Chondrocyte (in vitro differentiated cells): ENCODE measurements around the gene DRGX. TPM values are rescaled to one million over a fixed set of nuclear protein-coding genes. Genes with fewer than 3 reads are reported as not detected.

Source experiments
- DNase-seq: peaks from one replicate; pipeline ENCODE4 v3.0.0; 2021; ENCODE audit warnings: mixed read lengths, low spot score
- H3K27ac Mint-ChIP-seq: one replicate; pipeline ENCODE4 v1.8.0; 2021; ENCODE audit warnings: mild to moderate bottlenecking, moderate library complexity, mixed read lengths; ENCODE audit not compliant: unreplicated experiment
- H3K27me3 Mint-ChIP-seq: 2 replicates; pipeline ENCODE4 v1.8.0; 2021; ENCODE audit warnings: low read depth, mixed read lengths
- H3K36me3 Mint-ChIP-seq: 2 replicates; pipeline ENCODE4 v1.8.0; 2021; ENCODE audit warnings: low read depth, mixed read lengths
- H3K4me1 Mint-ChIP-seq: 2 replicates; pipeline ENCODE4 v1.8.0; 2021; ENCODE audit warnings: low read depth, mild to moderate bottlenecking, mixed read lengths
- H3K4me3 Mint-ChIP-seq: one replicate; pipeline ENCODE4 v1.8.0; 2021; ENCODE audit warnings: mild to moderate bottlenecking, moderate library complexity, mixed read lengths; ENCODE audit not compliant: unreplicated experiment
- H3K9me3 Mint-ChIP-seq: 2 replicates; pipeline ENCODE4 v1.8.0; 2021; ENCODE audit warnings: low read depth, mixed read lengths
- total RNA-seq: library from RNA; stranded (reverse); gene quantifications from 3 replicates; pipeline ENCODE4 v1.2.1, GENCODE V29; 2021
- TF ChIP-seq, protein P1 (sequence below): fragments of 200-600 bp; sonication (generic); IDR thresholded peaks from 2 replicates; pipeline ENCODE4 v1.5.0; 2021; ENCODE audit warnings: antibody characterized with exemption, mild to moderate bottlenecking, moderate library complexity

Gene DRGX
- total RNA-seq, 1 donor from 2014 or later = not detected

DNA sequence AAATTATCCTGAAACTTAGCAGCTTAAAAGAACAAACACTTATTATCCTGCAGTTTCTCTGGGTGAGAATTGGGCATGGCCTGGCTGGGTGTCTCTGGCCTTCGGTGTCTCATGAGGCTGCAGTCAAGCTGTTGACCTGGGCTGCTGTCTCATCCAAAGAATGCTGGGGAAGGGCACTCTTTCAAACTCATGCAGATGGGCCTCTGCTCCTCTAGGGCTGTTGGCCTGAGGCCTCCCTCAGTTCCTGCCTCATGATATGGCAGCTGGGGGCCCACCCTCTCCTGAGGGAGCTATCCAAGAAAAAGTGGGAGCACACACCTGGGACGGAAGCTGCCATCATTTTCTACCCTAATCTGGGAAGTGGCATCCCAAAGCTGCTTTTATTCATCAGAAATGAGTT, 43.6 kb downstream of the DRGX start:
- no peak overlapping the region for H3K4me3 Mint-ChIP-seq
- TF ChIP-seq, protein P1, sequence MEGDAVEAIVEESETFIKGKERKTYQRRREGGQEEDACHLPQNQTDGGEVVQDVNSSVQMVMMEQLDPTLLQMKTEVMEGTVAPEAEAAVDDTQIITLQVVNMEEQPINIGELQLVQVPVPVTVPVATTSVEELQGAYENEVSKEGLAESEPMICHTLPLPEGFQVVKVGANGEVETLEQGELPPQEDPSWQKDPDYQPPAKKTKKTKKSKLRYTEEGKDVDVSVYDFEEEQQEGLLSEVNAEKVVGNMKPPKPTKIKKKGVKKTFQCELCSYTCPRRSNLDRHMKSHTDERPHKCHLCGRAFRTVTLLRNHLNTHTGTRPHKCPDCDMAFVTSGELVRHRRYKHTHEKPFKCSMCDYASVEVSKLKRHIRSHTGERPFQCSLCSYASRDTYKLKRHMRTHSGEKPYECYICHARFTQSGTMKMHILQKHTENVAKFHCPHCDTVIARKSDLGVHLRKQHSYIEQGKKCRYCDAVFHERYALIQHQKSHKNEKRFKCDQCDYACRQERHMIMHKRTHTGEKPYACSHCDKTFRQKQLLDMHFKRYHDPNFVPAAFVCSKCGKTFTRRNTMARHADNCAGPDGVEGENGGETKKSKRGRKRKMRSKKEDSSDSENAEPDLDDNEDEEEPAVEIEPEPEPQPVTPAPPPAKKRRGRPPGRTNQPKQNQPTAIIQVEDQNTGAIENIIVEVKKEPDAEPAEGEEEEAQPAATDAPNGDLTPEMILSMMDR = no peak
- DNase-seq = no peak
- no peaks in the 10 kb centered on the region for H3K36me3 Mint-ChIP-seq
- no peaks in the 10 kb centered on the region for H3K4me1 Mint-ChIP-seq
- H3K27ac Mint-ChIP-seq = no peak overlapping the region
- H3K9me3 Mint-ChIP-seq = peaks cover 12% of the 10 kb centered on the region
- H3K27me3 Mint-ChIP-seq = no peaks in the 10 kb centered on the region

DNA sequence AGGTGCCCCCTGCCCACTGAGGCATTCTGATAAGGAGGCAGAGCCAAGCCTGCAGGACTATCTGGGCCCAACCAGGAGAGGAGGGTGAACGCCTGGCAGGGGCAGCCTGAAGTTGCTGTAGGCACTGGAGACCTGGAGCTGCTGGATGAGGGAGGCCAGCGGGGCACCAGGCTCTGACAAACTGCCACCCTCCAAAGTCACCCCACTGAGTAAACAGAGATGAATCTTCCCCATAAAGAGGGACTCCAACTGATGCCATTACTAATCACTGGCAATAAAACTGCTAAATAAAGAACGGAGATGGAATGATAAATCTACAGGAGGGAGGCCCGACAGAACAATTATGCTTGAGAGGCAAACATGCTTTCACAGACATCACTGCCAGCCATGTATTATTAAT, 44.2 kb downstream of the DRGX start:
- Mint-ChIP-seq H3K36me3 (no peaks in the 10 kb centered on the region), H3K27ac (no peak overlapping the region), H3K4me3 (no peak overlapping the region), H3K9me3 (peaks cover 9% of the 10 kb centered on the region), H3K27me3 (no peaks in the 10 kb centered on the region), H3K4me1 (no peaks in the 10 kb centered on the region)
- no peak for DNase-seq
- TF ChIP-seq, protein P1 = no peak

DNA sequence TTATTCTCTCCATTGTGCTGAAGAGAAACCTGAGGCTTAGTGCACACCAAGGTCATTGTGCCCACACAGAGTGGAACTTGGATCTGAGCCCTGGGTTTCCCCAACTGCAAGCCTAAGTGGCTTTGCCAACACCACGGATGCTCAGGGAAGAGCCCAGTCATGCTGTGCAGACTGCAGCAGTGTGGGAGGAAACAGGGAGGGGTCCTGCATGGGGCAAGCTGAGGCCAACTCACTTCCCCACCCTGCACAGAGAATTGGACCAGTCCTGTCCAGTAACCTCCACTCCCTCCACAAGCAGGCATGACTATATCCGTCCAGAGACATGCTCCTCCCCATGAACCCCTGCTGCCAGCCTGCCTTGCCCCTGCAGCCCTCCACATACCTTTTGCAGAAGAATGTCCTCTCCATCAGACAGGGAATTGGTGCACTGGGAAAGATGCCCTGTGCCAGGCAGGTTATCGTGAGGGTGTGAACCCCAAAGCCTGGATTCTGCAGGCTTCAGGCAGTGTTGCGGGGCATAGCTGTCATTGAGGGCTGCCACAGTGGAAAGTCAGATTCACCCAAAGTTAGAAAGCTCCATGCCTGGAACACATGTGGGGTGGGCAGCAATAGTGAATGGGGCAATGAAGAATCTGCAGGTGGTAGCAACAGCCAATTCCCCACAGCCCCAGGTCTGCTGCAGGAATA, 44.9 kb downstream of the DRGX start:
- no peak for DNase-seq
- H3K4me3 Mint-ChIP-seq = no peak overlapping the region
- no peaks in the 10 kb centered on the region for H3K36me3 Mint-ChIP-seq
- no peak overlapping the region for H3K27ac Mint-ChIP-seq
- TF ChIP-seq, protein P1 = no peak
- no peaks in the 10 kb centered on the region for H3K4me1 Mint-ChIP-seq
- peaks cover 9% of the 10 kb centered on the region for H3K9me3 Mint-ChIP-seq
- no peaks in the 10 kb centered on the region for H3K27me3 Mint-ChIP-seq

DNA sequence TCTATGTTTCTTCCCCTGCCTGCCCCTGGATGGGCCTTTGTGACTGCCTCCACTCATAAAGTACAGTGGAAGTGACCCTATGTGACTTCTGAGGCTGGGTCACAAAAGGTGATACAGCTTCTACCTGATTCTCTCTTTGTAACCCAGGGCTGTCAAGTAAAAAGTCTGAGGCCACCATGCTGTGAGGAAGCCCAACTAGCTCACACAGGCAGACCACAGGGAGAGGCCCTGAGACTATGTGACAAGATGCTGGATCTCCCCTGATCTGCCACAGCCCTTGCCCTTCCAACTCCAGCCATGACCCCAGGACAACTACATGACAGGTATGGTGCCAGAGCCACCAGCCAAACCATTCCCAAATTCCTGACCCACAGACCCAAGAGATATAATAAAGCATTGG, 45.8 kb downstream of the DRGX start:
- H3K27me3 Mint-ChIP-seq = no peaks in the 10 kb centered on the region
- no peak for DNase-seq
- no peak overlapping the region for H3K4me3 Mint-ChIP-seq
- no peaks in the 10 kb centered on the region for H3K4me1 Mint-ChIP-seq
- TF ChIP-seq, protein P1 = no peak
- no peaks in the 10 kb centered on the region for H3K36me3 Mint-ChIP-seq
- peaks cover 12% of the 10 kb centered on the region for H3K9me3 Mint-ChIP-seq
- no peak overlapping the region for H3K27ac Mint-ChIP-seq

DNA sequence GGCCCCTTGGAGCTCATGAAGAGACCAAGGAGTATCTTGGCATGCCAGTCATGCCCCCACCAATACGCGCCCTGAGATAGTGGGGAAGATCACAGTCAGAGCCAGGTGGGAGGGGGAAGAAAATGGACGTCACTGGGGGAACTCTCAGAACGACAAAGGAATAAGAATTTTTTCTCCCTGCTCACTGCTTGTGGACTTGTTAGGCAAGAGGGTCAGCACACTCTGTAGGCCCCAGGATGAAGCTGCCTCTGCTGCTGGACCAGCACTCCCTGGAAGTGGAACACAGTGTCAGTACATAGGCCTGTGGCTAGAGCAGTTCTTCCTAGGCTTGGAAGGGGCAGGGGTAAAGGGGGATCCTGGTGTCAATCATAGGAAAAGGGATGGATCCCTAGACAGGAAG, 46.5 kb downstream of the DRGX start:
- no peak overlapping the region for H3K27ac Mint-ChIP-seq
- H3K4me1 Mint-ChIP-seq = no peaks in the 10 kb centered on the region
- peaks cover 12% of the 10 kb centered on the region for H3K9me3 Mint-ChIP-seq
- DNase-seq = no peak
- H3K36me3 Mint-ChIP-seq = no peaks in the 10 kb centered on the region
- H3K4me3 Mint-ChIP-seq = no peak overlapping the region
- TF ChIP-seq, protein P1 = no peak
- H3K27me3 Mint-ChIP-seq = no peaks in the 10 kb centered on the region
